Stimulated activated CD4-positive, alpha-beta T cell treated with anti-CD3 and anti-CD28 coated beads, Interleukin-12 subunit alpha, Interleukin-12 subunit beta, amount 100 ng/mL, for 4 hours (primary cell): ENCODE measurements around the gene SHISA7.
"Not testable (repeated sequence)": the region's sequence is repeated elsewhere in the genome, so short reads cannot be mapped to it uniquely, and the experiment has no call there.

Experiments
- DNase-seq: peaks from one replicate; pipeline ENCODE4 v3.0.0-alpha.2; 2020

Gene SHISA7

DNA sequence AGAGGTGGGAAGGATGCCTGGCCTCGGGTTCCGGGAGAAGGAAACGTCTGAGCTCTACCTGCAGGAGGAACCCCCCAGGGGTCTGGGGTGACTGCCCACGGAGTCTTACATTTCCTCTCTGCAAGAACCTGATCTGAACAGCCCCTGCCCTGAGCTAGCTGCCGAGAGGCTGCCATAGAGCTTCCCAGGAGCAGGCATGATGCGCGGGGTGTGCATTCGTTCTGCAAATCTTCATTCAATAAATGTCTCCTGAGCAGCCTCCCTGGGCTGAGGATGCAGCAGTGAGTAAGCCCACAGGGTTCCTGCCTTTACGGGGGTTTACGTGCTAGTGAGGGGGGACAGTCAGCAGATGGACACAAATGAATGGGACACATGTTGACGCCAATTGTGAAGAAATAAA lies 1.5 kb upstream of the SHISA7 start:
- DNase-seq: no peak

DNA sequence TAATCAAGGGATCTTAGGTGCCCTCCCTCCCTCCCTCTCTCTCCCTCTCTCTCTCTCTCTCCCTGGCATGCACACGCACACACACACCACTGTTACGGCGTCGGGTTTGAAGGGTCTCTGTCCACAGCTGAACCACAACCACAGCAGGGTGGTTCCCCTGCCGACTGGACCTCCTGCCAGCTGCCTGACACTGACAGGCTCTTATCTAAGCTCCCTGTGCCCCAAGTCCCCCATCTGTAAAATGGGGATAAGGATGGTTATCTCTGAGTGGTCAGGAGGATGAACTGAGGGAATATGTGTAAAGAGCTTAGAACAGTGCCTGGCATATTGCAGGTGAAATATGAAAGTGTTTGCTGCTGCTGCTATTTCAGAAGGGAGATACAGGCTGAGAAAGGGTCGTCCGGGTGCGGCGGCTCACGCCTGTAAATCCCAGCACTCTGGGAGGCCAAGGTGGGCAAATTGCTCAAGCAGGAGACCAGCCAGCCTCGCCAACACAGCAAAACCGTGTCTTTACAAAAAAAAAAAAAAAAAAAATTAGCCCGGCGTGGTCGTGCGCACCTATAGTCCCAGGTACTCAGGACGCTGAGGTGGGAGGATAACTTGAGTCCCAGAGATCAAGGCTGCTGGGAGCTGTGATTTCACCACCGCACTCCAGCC lies 852 bp upstream of the SHISA7 start:
- DNase-seq: no peak

DNA sequence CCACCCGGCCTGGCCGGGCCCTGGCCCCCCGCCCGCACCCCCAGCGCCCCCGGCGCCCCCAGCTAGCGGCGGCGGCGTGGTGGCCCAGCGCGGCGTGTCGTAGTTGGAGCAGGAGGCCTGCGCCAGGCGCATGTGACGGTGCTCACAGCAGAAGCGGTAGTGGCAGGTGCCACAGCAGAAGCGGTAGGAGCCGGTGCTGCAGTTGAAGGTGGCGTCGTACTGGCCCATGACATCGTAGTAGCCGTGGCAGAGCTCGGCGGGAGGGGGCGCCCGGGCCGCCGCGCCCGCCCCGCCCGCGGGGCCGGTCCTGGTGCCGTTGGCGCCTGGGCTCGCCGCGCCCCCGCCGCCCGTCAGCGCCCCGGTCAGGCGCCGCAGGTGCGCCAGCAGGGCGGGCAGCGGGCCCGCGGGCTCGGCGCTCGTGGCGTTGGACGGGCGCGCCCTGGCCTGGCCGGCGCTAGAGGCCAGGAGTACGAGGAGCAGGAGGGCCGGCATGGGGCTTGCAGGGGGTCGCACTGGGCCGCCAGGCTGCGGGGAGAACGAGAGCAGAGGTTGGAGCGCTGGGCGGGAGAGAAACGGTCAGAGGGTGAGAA lies 633 bp downstream of the SHISA7 start:
- DNase-seq: no peak

DNA sequence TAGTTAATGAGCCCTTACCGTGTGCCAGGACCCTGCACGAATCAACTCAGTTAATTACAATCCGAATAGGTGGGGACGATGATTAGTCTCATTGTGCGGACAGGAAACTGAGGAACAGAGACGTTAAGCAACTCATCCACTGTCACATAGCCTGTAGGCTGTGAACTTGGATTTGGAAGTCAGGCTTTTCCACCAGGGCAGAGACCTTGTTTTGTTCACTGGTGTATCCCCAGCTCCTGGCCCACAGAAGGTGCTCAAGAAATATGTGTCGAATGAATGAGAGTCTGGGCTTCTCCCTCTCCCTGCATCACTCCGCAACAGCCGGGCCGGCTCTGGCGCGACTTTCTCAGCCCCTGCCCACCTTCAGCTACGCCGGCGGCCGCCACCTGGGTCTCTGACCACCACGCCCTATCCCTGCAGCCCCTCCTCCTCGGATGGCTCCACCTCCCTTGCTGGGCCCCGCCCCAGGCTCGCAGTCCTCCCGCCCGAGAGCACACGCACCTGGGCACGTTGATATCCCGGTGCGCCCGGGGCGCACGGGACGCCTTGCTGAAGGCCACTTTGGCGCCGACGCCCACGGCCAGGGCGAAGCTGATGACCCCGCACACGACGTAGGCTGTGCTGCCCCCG lies 1.3 kb downstream of the SHISA7 start:
- DNase-seq: no peak

DNA sequence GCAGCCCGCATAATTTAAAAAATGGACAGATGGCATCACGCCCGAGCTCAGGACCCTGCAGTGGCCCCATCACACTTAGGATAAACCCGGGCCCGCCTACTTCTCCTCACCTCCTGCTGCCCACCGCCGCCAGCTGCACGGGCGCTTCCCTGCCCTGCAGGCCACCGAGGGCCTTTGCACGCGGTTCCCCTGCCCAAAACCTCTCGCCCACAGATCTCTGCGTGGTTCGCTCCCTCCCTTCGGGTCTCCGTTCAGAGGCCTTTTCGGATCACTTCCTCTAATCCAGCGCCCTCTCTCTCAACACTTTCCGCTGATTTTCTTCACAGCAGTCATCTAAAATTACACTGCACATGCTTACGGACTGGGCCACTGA lies 1.8 kb downstream of the SHISA7 start:
- DNase-seq: no peak

DNA sequence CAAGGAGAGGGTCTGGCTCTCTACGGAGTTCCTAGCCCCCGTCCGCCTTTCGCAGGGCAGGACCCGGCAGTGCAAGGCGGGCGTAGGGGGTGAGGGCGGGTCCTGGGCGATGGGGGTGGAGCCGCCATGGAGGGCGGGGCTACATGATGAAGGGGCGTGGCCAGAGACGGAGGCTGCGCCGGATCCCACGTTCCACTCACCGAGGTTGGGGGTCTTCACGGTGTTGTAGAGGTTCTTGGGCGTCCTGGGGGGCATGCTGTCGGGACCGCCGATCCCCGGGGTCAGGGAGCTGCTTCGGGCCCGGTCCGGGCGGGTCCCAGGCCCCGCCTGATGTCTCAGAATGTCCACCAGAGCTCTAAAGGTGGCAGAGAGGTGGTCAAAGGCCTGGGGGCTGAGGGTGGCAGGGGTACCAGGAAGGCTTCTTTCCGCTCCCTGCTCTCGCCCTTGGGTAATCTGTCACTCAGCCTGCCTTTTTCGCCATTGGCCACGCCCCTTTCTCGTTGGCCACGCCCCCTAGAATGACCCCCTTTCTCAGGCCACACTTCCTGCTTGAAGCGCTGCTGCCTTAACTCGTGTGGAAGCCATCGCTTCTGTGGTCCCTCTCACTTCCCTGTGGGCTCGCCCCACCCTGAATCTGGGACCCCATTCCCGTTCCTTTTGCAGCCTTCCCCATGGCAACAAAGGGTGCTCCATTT lies 2.5 kb downstream of the SHISA7 start:
- DNase-seq: no peak

DNA sequence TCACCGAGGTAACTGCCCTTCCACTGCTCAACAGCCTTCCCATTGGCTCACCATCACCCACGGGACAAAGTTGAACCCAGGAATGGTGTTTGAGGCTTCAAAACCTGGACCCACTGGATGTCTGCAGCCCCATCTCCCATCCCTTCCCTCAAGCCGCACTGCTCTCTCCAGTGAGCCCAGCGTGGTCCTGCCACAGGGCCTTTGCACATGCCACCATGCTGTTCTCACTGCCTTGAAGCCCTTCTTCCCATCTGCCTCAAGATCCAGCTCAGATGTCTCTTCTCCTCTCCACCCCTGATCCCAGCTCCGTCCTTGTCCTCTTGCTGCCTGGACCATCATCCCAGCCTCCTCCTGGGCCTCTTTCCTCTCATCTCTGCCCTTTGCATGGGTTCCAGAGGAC lies 4.0 kb downstream of the SHISA7 start:
- DNase-seq: no peak

DNA sequence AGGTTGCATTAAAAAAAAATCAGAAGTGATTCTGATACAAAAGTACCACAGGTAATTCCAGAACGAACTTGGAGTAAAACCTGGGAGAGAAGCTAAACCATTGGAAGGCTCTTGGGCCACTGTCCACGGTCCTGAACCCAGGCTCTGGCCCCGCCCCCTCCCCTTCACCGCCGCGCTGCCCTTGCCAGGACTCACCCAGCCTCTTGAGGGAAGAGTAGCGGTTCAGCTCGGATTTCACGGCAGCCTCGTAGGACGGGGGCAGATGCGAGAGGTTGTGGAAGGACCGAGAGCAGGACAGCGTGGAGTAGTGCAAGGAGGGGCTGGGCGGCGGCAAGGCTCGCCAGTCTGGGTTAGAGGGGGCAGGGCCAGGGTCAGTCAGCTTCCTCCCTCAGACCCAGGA lies 5.7 kb downstream of the SHISA7 start:
- DNase-seq: no peak

DNA sequence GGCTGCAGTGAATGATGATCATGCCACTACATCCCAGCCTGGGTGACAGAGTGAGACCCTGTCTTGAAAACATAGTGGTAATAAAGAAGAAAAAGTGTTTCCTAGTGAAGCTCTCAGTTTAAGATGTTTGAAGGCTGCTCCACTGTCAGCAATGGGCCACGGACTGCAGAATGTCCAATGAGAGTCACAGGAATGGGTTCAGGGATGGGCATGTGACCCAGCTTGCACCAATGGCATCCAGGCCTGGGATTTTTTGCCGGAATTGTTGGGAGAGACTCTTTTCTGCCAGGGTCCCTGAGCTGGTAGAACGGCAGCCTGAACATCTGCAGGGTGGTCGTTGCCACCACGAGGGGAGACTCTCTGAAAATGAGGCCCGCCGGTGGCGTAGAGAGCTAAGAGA lies 6.3 kb downstream of the SHISA7 start:
- DNase-seq: no peak

DNA sequence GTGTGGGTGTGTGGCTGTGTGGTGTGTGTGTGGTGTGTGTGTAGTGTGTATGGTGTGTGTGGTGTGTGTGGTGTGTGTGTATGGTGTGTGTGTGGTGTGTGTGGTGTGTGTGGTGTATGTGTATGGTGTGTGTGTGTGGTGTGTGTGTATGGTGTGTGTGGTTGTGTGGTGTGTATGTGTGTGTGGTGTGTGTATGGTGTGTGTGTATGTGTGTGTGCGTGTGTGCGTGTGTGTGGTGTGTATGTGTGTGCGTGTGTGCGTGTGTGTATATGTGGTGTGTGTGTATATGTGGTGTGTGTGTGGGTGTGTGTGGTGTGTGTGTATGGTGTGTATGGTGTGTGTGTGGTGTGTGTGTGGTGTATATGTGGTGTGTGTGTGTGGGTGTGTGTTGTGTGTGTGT lies 8.1 kb downstream of the SHISA7 start:
- DNase-seq: no peak

DNA sequence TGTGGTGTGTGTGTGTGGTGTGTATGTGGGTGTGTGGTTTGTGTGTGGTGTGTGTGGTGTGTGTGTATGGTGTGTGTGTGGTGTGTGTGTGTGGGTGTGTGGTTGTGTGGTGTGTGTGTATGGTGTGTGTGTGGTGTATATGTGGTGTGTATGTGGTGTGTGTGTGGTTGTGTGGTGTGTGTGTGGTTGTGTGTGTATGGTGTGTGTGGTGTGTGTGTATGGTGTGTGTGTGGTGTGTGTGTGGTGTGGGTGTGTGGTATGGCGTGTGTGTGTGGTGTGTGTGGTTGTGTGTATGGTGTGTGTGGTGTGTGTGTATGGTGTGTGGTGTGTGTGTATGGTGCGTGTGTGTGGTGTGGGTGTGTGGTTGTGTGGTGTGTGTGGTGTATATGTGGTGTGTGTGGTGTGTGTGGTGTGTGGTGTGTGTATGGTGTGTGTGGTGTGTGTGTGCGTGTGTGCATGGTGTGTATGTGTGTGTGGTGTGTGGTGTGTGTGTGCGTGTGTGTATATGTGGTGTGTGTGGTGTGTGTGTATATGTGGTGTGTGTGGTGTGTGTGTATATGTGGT lies 8.7 kb downstream of the SHISA7 start:
- DNase-seq: no peak

DNA sequence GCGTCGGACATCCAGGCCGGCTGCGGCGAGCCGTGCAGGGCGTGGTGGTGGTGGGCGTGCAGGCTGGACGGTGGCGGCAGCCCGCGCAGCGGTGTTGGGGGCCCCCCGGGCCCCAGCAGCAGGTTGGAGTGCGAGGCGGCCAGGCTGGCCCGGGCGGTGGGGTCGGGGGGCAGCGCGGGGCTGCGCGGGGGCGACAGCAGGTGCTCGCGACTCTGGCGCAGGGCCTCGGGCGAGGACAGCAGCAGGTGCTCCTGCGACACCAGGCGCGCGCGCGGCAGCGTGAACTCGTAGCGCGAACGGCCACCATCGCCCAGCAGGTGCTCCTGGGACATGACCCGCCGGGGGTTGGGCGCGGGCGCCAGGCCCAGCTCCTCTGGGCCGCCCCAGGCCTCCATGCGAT lies 9.8 kb downstream of the SHISA7 start:
- DNase-seq: no peak

DNA sequence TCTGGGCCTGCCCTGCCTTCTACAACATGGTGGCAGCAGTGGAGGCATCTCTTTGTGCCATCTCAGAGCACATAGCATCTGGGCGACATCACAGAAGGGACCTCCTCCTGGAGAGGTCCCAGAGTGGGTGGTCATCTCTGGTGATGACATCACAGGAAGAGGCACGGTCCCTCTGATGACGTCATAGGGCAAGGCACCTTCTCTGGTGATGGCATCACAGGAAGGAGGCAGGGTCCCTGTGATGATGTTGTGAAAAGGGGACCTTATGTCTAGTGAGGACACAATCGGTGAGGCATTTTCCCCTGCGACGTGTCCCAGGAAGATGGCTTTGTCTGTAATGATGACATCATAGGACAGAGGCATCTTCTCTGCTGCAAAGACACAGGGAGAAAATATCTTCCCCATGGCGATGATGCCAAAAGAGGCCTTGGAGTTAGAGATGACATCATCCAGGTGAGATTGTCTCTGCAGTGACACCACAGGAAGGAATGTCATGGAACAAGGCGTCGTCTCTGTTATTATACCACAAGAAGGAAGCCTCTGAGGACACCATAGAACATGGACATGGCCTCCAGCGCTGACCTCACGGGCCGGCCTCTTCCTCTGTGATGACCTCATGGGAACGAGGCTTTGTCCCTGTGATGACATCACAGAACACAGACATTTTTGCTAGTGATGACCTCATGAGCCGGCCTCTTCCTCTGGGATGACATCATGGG lies 10.7 kb downstream of the SHISA7 start:
- DNase-seq: no peak

DNA sequence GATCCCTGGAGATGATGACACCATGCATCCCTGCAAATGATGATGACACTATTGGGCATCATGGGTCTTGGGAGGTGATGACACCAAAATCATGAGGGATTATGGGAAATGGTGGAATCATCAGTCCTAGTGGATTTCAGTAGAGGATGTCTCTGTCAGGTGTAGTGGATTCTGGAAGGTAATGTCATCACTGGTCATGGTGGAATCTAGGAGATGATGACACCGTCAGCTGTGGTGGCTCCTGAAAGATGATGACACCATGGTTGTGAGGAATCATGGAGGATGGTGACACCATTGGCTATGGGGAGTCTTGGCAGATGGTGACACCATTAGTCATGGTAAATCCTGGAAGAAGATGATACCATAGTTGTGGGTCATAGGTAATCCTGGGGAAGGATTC lies 11.9 kb downstream of the SHISA7 start:
- no peak for DNase-seq

DNA sequence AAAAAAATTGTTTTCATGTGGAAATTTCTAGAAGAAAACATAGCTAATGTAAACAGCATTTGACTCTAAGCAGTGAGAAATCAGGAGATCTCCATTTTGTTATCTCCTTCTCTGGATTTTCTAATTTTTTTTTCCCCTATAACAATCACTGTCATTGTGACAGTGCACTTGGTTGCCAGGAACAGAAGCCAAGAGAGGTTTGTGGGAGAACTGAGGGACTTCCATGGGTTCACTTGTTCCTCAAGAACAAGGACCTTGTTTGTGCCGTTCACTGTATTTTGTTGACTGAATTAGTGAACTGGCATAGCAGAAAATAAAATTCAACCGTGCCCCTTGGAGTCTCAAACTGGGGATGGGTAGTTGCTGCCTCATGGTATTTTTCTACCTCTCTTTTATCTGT lies 17.1 kb downstream of the SHISA7 start:
- DNase-seq: no peak

DNA sequence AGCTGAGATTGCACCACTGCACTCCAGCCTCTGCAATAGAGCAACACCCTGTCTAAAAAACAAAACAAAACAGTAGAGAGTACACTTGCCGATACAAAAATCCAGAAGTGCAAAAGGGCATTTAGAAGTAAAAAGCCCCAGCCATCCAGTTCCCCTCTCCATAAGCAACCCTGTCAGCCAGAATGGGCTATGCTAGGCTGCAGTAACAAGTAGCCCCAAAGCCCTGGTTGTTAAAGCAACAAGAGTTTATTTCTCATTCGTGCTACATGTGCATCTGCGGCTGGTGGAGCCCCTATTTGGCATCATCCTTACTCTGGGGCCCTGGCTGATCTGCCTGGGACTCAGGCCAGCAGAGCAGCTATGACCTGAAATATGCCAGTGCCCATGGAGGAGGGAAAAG lies 18.6 kb downstream of the SHISA7 start:
- no peak for DNase-seq

DNA sequence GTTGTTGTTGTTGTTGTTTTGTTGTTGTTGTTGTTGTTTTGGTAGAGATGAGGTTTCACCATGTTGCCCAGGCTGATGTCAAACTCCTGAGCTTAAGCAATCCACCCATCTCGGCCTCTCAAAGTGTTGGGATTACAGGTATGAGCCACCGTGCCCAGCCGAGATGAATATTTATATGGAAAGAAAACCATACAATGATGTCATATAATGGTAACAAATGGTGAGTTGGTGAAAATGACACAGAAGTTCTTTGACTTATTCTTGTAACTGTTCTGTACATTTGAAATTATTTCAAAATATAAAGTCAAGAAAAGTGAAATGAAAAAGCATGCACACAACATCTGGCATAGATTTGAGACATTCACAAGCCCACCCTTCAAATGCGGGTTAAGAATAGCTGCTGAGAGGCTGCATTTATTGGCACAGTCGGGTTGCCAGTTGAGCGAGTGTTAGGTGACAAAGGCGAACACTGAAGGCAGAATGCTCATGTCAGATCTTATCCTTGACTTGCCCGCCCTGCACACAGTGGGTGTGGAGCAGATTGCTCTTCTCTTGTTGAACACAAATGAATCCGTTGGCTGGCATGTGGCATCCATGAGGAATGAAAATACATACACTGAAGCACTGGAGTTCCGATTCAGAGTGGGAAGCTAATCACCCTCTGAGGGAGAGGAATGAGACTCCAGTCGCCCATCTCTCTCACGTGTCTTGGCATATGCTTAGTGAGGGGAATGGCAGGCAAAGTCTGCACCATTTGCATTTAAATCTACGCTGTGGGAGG lies 19.7 kb downstream of the SHISA7 start:
- DNase-seq: no peak

DNA sequence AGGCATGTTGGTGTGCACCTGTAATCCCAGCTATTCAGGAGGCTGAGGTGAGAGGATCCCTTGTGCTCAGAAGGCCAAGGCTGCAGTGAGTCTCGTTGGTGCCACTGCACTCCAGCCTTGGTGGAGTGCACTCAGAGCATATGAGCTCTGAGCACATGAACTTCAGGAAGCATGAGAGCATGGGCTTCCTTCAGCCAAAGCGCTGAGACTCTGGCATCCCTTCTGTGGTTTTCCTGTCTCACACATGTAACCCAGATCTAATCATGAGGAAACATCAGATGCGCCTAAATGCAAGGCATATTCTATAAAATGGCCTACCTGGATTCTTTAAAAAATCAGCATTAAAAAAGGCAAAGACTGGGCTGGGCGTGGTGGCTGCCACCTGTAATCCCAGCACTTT lies 21.8 kb downstream of the SHISA7 start:
- DNase-seq: not testable (repeated sequence)

DNA sequence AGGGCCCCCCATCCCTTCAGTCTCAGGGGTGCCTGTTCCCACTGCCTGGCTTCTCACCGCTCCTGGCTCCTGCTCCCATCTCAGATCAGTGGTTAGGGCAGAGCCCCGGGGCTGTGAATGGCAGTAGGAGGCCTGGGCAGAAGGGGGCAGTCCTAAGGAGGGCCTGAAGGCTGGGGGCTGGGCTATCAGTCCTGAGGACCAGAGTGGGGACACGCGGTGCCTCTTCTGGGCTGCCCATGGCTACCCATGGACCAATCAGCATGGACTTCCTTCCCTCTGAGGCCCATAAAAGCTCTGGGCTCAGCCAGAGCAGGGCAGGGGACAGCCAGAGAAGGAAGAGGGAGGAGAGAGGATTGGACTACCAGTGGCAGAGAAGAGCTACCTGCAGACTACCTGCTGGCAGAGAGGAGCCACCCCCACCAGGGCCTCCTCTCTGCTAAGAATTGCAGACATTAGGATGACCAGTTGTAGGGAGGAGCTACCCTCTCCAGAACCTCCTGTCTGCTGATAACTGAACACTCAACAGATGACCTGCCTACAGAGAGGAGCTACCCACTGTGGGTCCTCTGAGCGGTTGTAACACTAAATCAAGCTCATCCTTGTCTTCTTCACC lies 23.4 kb downstream of the SHISA7 start:
- DNase-seq: no peak

DNA sequence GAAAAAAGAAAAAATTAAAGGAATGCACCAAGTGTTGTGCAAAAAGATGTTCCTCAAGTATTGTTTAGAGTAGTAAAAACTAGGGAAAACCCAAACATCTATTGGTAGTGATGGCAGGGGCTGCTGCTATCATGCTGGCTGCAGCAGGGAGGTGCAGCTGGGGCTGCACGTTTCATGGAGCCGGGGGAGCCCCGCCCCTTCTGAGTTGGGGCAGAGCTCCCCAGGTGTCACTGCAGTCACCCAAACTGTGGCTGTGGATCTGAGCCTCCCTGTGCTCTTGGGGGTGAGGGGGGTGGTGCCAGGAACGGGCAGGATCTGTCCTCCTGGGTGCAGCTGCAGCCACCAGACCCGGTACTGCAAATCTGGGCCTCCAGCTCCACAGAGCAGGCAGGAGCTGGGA lies 24.0 kb downstream of the SHISA7 start:
- no peak for DNase-seq

DNA sequence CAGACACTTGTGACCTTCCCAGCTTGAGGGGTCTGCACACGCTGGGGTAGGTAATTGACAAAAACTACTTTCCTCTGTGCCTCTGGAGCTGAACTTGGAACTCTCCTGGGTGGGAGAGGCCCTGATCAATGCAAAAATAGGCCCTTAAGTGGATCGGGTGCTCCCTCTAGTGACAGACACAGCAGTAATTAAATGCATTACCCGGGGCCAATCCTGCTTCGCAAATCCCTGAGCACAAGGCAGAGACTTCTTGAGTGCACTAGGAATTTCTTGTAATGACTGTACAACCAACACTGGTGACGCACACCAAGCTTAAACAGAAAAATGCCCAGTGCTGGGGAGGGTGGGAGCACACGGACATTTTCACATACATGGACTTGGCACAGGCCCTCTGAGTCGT lies 24.9 kb downstream of the SHISA7 start:
- DNase-seq: peak; percentile 22

DNA sequence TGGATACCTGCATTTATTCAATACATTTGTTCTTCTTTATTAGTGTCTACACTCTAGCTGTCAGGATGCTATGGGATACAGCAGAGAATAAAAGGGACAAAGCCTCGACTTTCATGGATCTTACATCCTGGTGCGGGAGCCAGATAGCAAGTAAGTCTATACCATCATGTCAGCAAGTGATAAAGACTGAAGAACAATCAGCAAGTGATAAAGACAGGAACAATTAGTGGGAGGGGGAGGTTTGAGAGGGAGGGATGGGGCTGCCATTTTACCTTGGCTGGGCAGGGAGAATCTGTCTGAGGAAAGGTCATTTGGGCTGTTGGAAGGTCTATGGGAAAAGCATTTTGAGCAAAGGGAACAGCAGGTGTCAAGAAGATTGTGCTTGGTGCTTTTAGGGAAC lies 32.9 kb downstream of the SHISA7 start:
- no peak for DNase-seq
